ENCODE measurements around the gene BACH2.

The BACH2 gene

DNA sequence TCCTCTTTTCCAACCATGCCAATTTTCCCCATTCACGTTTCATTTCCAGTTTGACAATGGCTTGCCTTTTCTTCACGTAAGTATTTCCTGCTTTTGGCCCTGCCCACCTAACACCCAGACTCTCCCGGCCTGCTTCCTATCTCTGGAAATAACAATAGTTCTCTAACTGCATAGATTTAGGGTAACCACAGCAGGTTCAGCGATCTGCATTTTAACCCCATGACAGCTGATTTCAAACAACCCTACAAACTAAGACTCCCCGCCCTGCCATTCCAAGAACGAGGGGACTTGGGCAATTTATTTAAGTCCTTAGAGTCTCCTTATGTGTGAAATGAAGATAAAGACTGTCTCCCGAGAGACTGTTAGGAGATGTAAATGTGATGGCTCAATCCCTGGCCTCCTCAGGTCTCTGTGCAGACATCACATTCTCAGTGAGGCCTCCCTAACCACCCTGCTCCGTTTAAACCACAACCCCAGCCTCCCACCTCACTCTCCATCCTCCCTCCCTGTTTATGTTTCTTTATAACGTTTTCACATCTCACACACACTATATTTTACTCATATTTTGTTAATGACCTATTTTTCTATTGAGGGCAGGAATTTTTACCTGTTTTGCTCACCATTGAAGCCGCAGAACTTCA lies 267.5 kb downstream of the BACH2 start:
- Histone ChIP-seq H3K4me2 (no peak overlapping the region), H4K20me1 (ENCODE audit: insufficient read depth) (no peaks in the 10 kb centered on the region), H3K4me1 (ENCODE audit: low read depth, poor library complexity, severe bottlenecking) (no peaks in the 10 kb centered on the region), H3K9ac (no peak overlapping the region), H3K27ac (no peak overlapping the region), H3K4me3 (IDR thresholded peaks at IDR 0.05; ENCODE audit: insufficient read depth, low read depth, low read length) (no peak overlapping the region), H3K79me2 (ENCODE audit: insufficient read depth, low read depth) (no peaks in the 10 kb centered on the region), H2AFZ (ENCODE audit: low read depth) (no peak overlapping the region), H3K27me3 (ENCODE audit: insufficient read depth, low read depth) (no peaks in the 10 kb centered on the region), H3K36me3 (ENCODE audit: insufficient read depth) (no peaks in the 10 kb centered on the region)
- no peak for TF ChIP-seq CTCF (conservative IDR thresholded peaks at IDR 0.05; ENCODE audit: low read depth, low read length)

GRCh38 chr6:90028066-90028778 lies 268.4 kb downstream of the BACH2 start:
- no peaks in the 10 kb centered on the region for H3K79me2 ChIP-seq (ENCODE audit: insufficient read depth, low read depth)
- H4K20me1 ChIP-seq (ENCODE audit: insufficient read depth), result no peaks in the 10 kb centered on the region
- H3K4me3 ChIP-seq (IDR thresholded peaks at IDR 0.05; ENCODE audit: insufficient read depth, low read depth, low read length), result no peak overlapping the region

GRCh38 chr6:90026216-90026615 lies 270.4 kb downstream of the BACH2 start:
- Histone ChIP-seq H3K4me2 (no peak overlapping the region), H3K4me1 (ENCODE audit: low read depth, poor library complexity, severe bottlenecking) (no peaks in the 10 kb centered on the region), H2AFZ (ENCODE audit: low read depth) (no peak overlapping the region), H3K27ac (no peak overlapping the region), H3K4me3 (IDR thresholded peaks at IDR 0.05; ENCODE audit: insufficient read depth, low read depth, low read length) (no peak overlapping the region), H3K36me3 (ENCODE audit: insufficient read depth) (no peaks in the 10 kb centered on the region), H4K20me1 (ENCODE audit: insufficient read depth) (no peaks in the 10 kb centered on the region), H3K9ac (no peak overlapping the region), H3K27me3 (ENCODE audit: insufficient read depth, low read depth) (no peaks in the 10 kb centered on the region), H3K79me2 (ENCODE audit: insufficient read depth, low read depth) (no peaks in the 10 kb centered on the region)
- no peak for TF ChIP-seq CTCF (conservative IDR thresholded peaks at IDR 0.05; ENCODE audit: low read depth, low read length)

More at GRCh38 chr6:90028066-90028778, 268.4 kb downstream of the BACH2 start:
- Histone ChIP-seq H3K4me1 (ENCODE audit: low read depth, poor library complexity, severe bottlenecking) (no peaks in the 10 kb centered on the region), H3K27me3 (ENCODE audit: insufficient read depth, low read depth) (no peaks in the 10 kb centered on the region), H3K27ac (no peak overlapping the region), H3K4me2 (no peak overlapping the region), H2AFZ (ENCODE audit: low read depth) (no peak overlapping the region), H3K36me3 (ENCODE audit: insufficient read depth) (no peaks in the 10 kb centered on the region), H3K9ac (no peak overlapping the region)
- no peak for TF ChIP-seq CTCF (conservative IDR thresholded peaks at IDR 0.05; ENCODE audit: low read depth, low read length)

GRCh38 chr6:90025523-90026061 lies 271.1 kb downstream of the BACH2 start:
- no peak for TF ChIP-seq CTCF (conservative IDR thresholded peaks at IDR 0.05; ENCODE audit: low read depth, low read length)
- Histone ChIP-seq H3K27me3 (ENCODE audit: insufficient read depth, low read depth) (no peaks in the 10 kb centered on the region), H3K4me1 (ENCODE audit: low read depth, poor library complexity, severe bottlenecking) (no peaks in the 10 kb centered on the region), H3K4me3 (IDR thresholded peaks at IDR 0.05; ENCODE audit: insufficient read depth, low read depth, low read length) (no peak overlapping the region), H2AFZ (ENCODE audit: low read depth) (no peak overlapping the region), H4K20me1 (ENCODE audit: insufficient read depth) (no peaks in the 10 kb centered on the region), H3K36me3 (ENCODE audit: insufficient read depth) (no peaks in the 10 kb centered on the region), H3K27ac (no peak overlapping the region), H3K79me2 (ENCODE audit: insufficient read depth, low read depth) (no peaks in the 10 kb centered on the region), H3K9ac (no peak overlapping the region), H3K4me2 (no peak overlapping the region)
